AG04450 (cell line): Measurements from ENCODE around the gene BMP7. TPM values are rescaled to one million over a fixed set of nuclear protein-coding genes. Genes with fewer than 3 reads are reported as not detected.
"Not testable (repeated sequence)": the region's sequence is repeated elsewhere in the genome, so short reads cannot be mapped to it uniquely, and the experiment has no call there.

ENCODE experiments used
- CTCF ChIA-PET: fragments of 300-600, 350-600 bp; formaldehyde crosslinking; extraction: SDS; loops from one replicate; lab custom pipeline; 2022; ENCODE audit warnings: antibody characterized with exemption, inconsistent platforms; lab: Charles Lee
- POLR2A ChIA-PET: fragments of 350-600 bp; formaldehyde crosslinking; extraction: SDS; loops from one replicate; lab custom pipeline; 2021; ENCODE audit warnings: antibody characterized with exemption, inconsistent platforms; lab: Yijun Ruan, JAX
- DNase-seq: peaks from one replicate; pipeline ENCODE4 v3.0.0-alpha.2; 2011; ENCODE audit warnings: low read depth, low spot score
- H3K27ac ChIP-seq: one replicate; pipeline ENCODE4 v1.5.1; 2012; ENCODE audit warnings: low read depth, low read length, control low read depth
- H3K27me3 ChIP-seq: one replicate; pipeline ENCODE4 v1.6.0; 2012; ENCODE audit warnings: low read length; ENCODE audit not compliant: control insufficient read depth, insufficient read depth
- H3K4me3 ChIP-seq: 2 replicates; pipeline ENCODE4 v1.5.1; 2011; ENCODE audit warnings: mild to moderate bottlenecking, low read depth, low read length, control low read depth
- H3K9me3 ChIP-seq: 2 replicates; pipeline ENCODE4 v1.5.1; 2012; ENCODE audit warnings: low read length; ENCODE audit not compliant: control insufficient read depth, insufficient read depth
- CTCF ChIP-seq: IDR thresholded peaks from 2 replicates; pipeline ENCODE4 v1.5.1; 2011; ENCODE audit warnings: low read depth, low read length, control low read depth, inconsistent platforms
- polyA plus RNA-seq: library from polyadenylated mRNA; depleted of rRNA; stranded (reverse); fragments of >200 nt; gene quantifications from 2 replicates; pipeline ENCODE4 v1.2.3, GENCODE V29; 2011

BMP7 gene
- polyA plus RNA-seq, 1 experiment, result not detected

- Histone ChIP-seq H3K4me3 (no peak overlapping the region), H3K27me3 (no peaks in the 10 kb centered on the region), H3K9me3 (peaks cover 45% of the 10 kb centered on the region), H3K27ac (no peak overlapping the region)
- no peak for TF ChIP-seq CTCF
- ChIA-PET CTCF (no interaction called here), POLR2A (no interaction called here)
- no peak for DNase-seq
These were observed 71.4 kb downstream of the BMP7 start for GRCh38 chr20:57195023-57195422.

GRCh38 chr20:57194154-57194553, 72.3 kb downstream of the BMP7 start:
- no peak for TF ChIP-seq CTCF
- H3K9me3 ChIP-seq, result peaks cover 46% of the 10 kb centered on the region
- CTCF ChIA-PET, result no interaction called here
- H3K27me3 ChIP-seq, result no peaks in the 10 kb centered on the region
- DNase-seq, result no peak
- POLR2A ChIA-PET, result no interaction called here
- H3K4me3 ChIP-seq, result no peak overlapping the region
- no peak overlapping the region for H3K27ac ChIP-seq

GRCh38 chr20:57193094-57193493, 73.3 kb downstream of the BMP7 start:
- no peak for DNase-seq
- peaks cover 38% of the 10 kb centered on the region for H3K9me3 ChIP-seq
- no peak overlapping the region for H3K27ac ChIP-seq
- TF ChIP-seq CTCF, result no peak
- ChIA-PET POLR2A (no interaction called here), CTCF (no interaction called here)
- no peak overlapping the region for H3K4me3 ChIP-seq
- no peaks in the 10 kb centered on the region for H3K27me3 ChIP-seq

- H3K27me3 ChIP-seq, result no peaks in the 10 kb centered on the region
- H3K9me3 ChIP-seq, result peaks cover 41% of the 10 kb centered on the region
- POLR2A ChIA-PET, result no interaction called here
- H3K4me3 ChIP-seq, result no peak overlapping the region
- no peak for DNase-seq
- H3K27ac ChIP-seq, result no peak overlapping the region
- no peak for TF ChIP-seq CTCF
- CTCF ChIA-PET, result no interaction called here
These were observed 74.1 kb downstream of the BMP7 start for GRCh38 chr20:57192311-57192710.

- POLR2A ChIA-PET, H3K27ac ChIP-seq, DNase-seq, H3K4me3 ChIP-seq, H3K27me3 ChIP-seq, CTCF ChIA-PET: not testable (repeated sequence)
- peaks cover 41% of the 10 kb centered on the region for H3K9me3 ChIP-seq
These were observed 75.2 kb downstream of the BMP7 start for GRCh38 chr20:57191265-57191638.
